ENCODE results near the gene CETP.

The CETP gene

GRCh38 chr16:56935201-56935600 lies 26.5 kb upstream of the CETP start:
- in situ Hi-C loops (cut with MboI; ENCODE audit: low pct_unique_long_range_greater_than_20kb, low sequenced_read_pairs, unreplicated experiment), result no loop called here
- no peak for DNase-seq (ENCODE audit: low spot score)
- TF ChIP-seq CTCF (IDR thresholded peaks at IDR 0.05; ENCODE audit: extremely low read depth, insufficient read depth, missing control alignments), result no peak

GRCh38 chr16:56936491-56936890 lies 25.3 kb upstream of the CETP start:
- in situ Hi-C loops (cut with MboI; ENCODE audit: low pct_unique_long_range_greater_than_20kb, low sequenced_read_pairs, unreplicated experiment), result no loop called here
- DNase-seq (ENCODE audit: low spot score), result no peak

GRCh38 chr16:56936950-56937349 lies 24.8 kb upstream of the CETP start:
- no peak for DNase-seq (ENCODE audit: low spot score)
- no peak for TF ChIP-seq CTCF (IDR thresholded peaks at IDR 0.05; ENCODE audit: extremely low read depth, insufficient read depth, missing control alignments)
- in situ Hi-C loops (cut with MboI; ENCODE audit: low pct_unique_long_range_greater_than_20kb, low sequenced_read_pairs, unreplicated experiment), result no loop called here

More at GRCh38 chr16:56936491-56936890, 25.3 kb upstream of the CETP start:
- no peak for TF ChIP-seq CTCF (IDR thresholded peaks at IDR 0.05; ENCODE audit: extremely low read depth, insufficient read depth, missing control alignments)

GRCh38 chr16:56938664-56939513 lies 22.9 kb upstream of the CETP start:
- no peak for DNase-seq (ENCODE audit: low spot score)
- no peak for TF ChIP-seq CTCF (IDR thresholded peaks at IDR 0.05; ENCODE audit: extremely low read depth, insufficient read depth, missing control alignments)
- in situ Hi-C loops (cut with MboI; ENCODE audit: low pct_unique_long_range_greater_than_20kb, low sequenced_read_pairs, unreplicated experiment), result no loop called here

- TF ChIP-seq CTCF (IDR thresholded peaks at IDR 0.05; ENCODE audit: extremely low read depth, insufficient read depth, missing control alignments), result no peak
- DNase-seq (ENCODE audit: low spot score), result no peak
Observed at GRCh38 chr16:56939801-56940200, 21.9 kb upstream of the CETP start.

GRCh38 chr16:56941092-56941491 lies 20.7 kb upstream of the CETP start:
- DNase-seq (ENCODE audit: low spot score), result no peak
- TF ChIP-seq CTCF (IDR thresholded peaks at IDR 0.05; ENCODE audit: extremely low read depth, insufficient read depth, missing control alignments), result no peak

More at GRCh38 chr16:56939801-56940200, 21.9 kb upstream of the CETP start:
- in situ Hi-C loops (cut with MboI; ENCODE audit: low pct_unique_long_range_greater_than_20kb, low sequenced_read_pairs, unreplicated experiment), result no loop called here

More at GRCh38 chr16:56941092-56941491, 20.7 kb upstream of the CETP start:
- in situ Hi-C loops (cut with MboI; ENCODE audit: low pct_unique_long_range_greater_than_20kb, low sequenced_read_pairs, unreplicated experiment), result no loop called here

Data from GM13977 (cell line).